ENCODE results near the gene UNG. TPM values are rescaled to one million over a fixed set of nuclear protein-coding genes. Genes with fewer than 3 reads are reported as not detected.

Gene UNG
- total and polyA plus RNA-seq, 4 donors, result 7.4 to 17.6 (median 8.8) TPM

Other genes starting within 250 kb of the UNG start
- 10 to 100 TPM; 60.4 to 61.6 TPM for gene SSH1, start 240.0 kb upstream of the UNG start, total RNA-seq
- 10 to 100 TPM in 1 of 2 donors, 1 to 10 TPM in 1; 5.3 to 10.0 TPM for gene SSH1, start 240.0 kb upstream of the UNG start, polyA plus RNA-seq
- not detected for gene DAO, start 217.5 kb upstream of the UNG start, total RNA-seq
- not detected for gene DAO, start 217.5 kb upstream of the UNG start, polyA plus RNA-seq
- gene SVOP, start 76.5 kb upstream of the UNG start, total RNA-seq, result not detected
- not detected for gene SVOP, start 76.5 kb upstream of the UNG start, polyA plus RNA-seq
- 10 to 100 TPM in 1 of 2 donors, 1 to 10 TPM in 1; 7.3 to 14.8 TPM for gene USP30, start 45.0 kb upstream of the UNG start, total RNA-seq
- 1 to 10 TPM; 4.1 to 6.6 TPM for gene USP30, start 45.0 kb upstream of the UNG start, polyA plus RNA-seq
- gene ALKBH2, start 4.1 kb upstream of the UNG start, total RNA-seq, result 10 to 100 TPM; 11.0 to 12.6 TPM
- 10 to 100 TPM; 12.1 to 36.3 TPM for gene ALKBH2, start 4.1 kb upstream of the UNG start, polyA plus RNA-seq
- 10 to 100 TPM; 46.8 to 70.3 TPM for gene ACACB, start 19.0 kb downstream of the UNG start, total RNA-seq
- 10 to 100 TPM in 1 of 2 donors, 1 to 10 TPM in 1; 8.4 to 13.4 TPM for gene ACACB, start 19.0 kb downstream of the UNG start, polyA plus RNA-seq
- not detected for gene FOXN4, start 211.7 kb downstream of the UNG start, total RNA-seq
- gene FOXN4, start 211.7 kb downstream of the UNG start, polyA plus RNA-seq, result not detected

Measured in aorta (tissue), 4 donors.